Measurements from ENCODE around the gene TPD52L1. TPM values are rescaled to one million over a fixed set of nuclear protein-coding genes. Genes with fewer than 3 reads are reported as not detected.

TPD52L1 gene
- polyA plus RNA-seq, 1 donor from 2014 or later, result not detected

DNA sequence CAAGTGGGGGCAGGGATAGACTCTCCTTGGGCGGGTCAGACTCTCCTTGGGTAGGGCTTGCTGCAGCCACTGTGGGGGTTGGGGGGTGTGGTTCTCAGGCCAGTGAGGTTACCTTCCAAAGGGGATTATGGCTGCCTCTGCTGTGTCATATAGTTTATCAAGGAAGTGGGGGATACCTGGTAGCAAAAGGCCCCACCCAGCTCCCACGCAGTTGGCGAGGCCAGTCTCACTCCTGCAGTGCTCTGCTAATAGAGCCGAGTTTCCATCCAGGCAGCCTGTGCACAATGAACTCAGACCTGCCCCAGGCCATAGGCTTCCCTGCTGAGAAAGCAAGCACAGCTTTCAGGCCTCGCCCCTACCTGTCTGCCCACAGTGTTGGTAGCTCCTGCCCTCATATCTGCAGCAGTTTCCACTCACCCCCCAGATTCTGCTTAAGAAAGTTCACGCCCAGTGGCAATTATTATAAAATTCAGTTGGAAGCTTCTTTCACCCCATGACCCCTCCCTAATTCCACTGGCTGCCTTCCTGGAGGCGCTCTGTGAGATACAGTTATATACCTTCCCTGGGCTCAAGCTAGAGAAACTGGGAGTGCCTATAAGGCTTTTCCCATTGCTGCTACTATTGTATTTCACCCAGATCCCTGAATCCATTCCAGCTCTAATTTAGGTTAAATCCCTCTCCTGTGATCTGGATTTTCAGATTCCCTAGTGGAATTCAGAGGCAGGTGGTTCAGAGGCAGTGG is 92.1 kb downstream of the TPD52L1 start:
- Mint-ChIP-seq H3K4me1 (no peaks in the 10 kb centered on the region), H3K27me3 (peaks cover 8% of the 10 kb centered on the region), H3K4me3 (peak overlapping the region in 1 of 4 donors; percentile 50), H3K27ac (no peak overlapping the region), H3K36me3 (peaks cover 1% of the 10 kb centered on the region), H3K9me3 (peaks cover 19 to 23% (median 19%) of the 10 kb centered on the region in 3 donors)

DNA sequence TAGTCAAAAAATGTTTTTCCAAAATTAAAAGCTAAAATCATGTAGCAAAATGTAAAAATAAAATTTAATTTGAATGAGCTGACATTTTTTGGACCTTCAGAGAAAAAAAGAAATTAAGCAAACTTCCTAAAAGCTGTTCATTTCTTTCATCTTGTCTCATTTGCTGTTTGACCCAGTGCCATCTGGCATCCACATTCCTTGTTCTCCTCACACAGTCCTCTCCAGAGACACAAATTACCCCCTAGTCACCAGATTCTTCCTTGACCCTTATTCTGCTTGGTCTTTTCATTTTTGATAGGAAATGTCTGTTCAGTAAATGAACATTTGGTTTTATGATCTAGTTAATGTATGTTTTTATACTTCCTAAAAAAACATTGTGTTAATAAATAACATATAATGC is 93.0 kb downstream of the TPD52L1 start:
- Mint-ChIP-seq H3K4me3 (no peak overlapping the region), H3K9me3 (peaks cover 11 to 14% (median 12%) of the 10 kb centered on the region in 3 donors), H3K27ac (no peak overlapping the region), H3K4me1 (no peaks in the 10 kb centered on the region), H3K27me3 (peaks cover 8% of the 10 kb centered on the region), H3K36me3 (no peaks in the 10 kb centered on the region)

GRCh38 chr6:125248136-125248535 is 94.6 kb downstream of the TPD52L1 start:
- no peaks in the 10 kb centered on the region for H3K4me1 Mint-ChIP-seq
- peaks cover 8% of the 10 kb centered on the region for H3K27me3 Mint-ChIP-seq
- peaks cover under 1 to 2% (median under 1%) of the 10 kb centered on the region in 3 donors for H3K9me3 Mint-ChIP-seq
- H3K4me3 Mint-ChIP-seq, result no peak overlapping the region
- H3K27ac Mint-ChIP-seq, result no peak overlapping the region
- no peaks in the 10 kb centered on the region for H3K36me3 Mint-ChIP-seq

- no peaks in the 10 kb centered on the region for H3K4me1 Mint-ChIP-seq
- H3K27ac Mint-ChIP-seq, result no peak overlapping the region
- no peaks in the 10 kb centered on the region for H3K36me3 Mint-ChIP-seq
- no peaks in the 10 kb centered on the region for H3K9me3 Mint-ChIP-seq
- H3K4me3 Mint-ChIP-seq, result no peak overlapping the region
- peaks cover 6% of the 10 kb centered on the region for H3K27me3 Mint-ChIP-seq
Measured at GRCh38 chr6:125250511-125250910, 96.9 kb downstream of the TPD52L1 start.

- Mint-ChIP-seq H3K27ac (no peak overlapping the region), H3K4me3 (no peak overlapping the region), H3K36me3 (no peaks in the 10 kb centered on the region), H3K27me3 (peaks cover 6% of the 10 kb centered on the region), H3K4me1 (no peaks in the 10 kb centered on the region), H3K9me3 (no peaks in the 10 kb centered on the region)
Measured at GRCh38 chr6:125251516-125252220, 98.1 kb downstream of the TPD52L1 start.

DNA sequence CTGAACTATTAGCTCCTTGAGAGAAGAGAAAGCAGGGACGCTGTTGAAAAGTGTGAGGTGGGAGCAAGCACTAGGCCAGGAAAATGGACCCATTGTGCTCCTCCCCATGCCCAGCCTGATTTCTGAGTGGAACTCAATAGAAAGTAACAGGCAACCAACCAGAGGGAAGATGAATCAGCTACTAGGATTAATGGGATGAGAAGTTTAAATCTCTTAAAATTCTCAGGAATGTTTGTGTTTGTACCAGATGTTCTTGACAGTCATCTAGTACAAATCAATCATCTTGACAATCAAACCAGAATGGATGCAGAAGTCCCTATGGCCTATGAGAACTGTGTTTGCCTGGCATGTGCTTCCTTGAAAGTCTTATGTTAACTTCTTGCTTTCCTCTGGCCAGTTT is 99.3 kb downstream of the TPD52L1 start:
- no peaks in the 10 kb centered on the region for H3K9me3 Mint-ChIP-seq
- H3K4me1 Mint-ChIP-seq, result no peaks in the 10 kb centered on the region
- no peak overlapping the region for H3K4me3 Mint-ChIP-seq
- no peak overlapping the region for H3K27ac Mint-ChIP-seq
- H3K27me3 Mint-ChIP-seq, result peaks cover 3% of the 10 kb centered on the region
- no peaks in the 10 kb centered on the region for H3K36me3 Mint-ChIP-seq

DNA sequence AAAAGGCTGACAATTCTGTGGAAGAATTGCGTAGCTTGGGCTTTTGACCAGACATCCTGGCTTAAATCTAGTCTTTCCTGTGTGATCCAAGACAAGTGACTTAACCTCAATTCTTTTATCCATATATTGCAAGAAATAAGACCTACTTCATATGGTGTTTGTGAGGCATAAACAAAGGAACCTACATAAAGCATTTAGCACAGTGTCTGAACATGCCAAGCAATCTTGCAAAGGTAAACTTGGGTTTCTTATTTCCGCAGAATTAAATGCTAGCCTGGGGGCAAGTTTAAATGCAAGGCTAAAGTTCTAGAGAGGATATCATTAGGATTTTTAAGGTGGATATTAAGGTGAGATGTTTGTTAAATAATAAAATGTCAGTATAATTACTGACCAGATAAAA is 100.3 kb downstream of the TPD52L1 start:
- no peak overlapping the region for H3K27ac Mint-ChIP-seq
- no peaks in the 10 kb centered on the region for H3K36me3 Mint-ChIP-seq
- no peaks in the 10 kb centered on the region for H3K9me3 Mint-ChIP-seq
- H3K4me3 Mint-ChIP-seq, result no peak overlapping the region
- no peaks in the 10 kb centered on the region for H3K27me3 Mint-ChIP-seq
- peaks cover 0 to 2% (median 0%) of the 10 kb centered on the region in 3 donors for H3K4me1 Mint-ChIP-seq

DNA sequence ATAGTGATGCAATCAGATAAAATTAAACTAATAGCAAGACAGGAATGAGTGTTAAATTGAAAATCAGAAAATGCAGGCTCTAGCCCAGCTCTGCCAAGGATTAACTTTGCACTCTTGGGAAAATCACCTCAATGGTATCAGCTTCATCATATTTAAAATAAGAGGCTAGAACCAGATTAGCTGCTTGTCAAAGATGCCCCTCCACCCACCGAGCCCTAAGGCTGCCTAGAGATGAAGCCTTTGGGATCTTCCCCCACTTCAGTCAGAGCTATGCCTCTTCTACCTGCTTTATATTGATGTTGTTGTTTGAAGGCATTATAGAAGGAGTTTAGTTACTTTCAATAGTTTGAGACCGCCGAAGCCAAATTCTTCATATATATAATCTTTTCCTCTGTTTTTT is 100.7 kb downstream of the TPD52L1 start:
- Mint-ChIP-seq H3K9me3 (no peaks in the 10 kb centered on the region), H3K4me3 (no peak overlapping the region), H3K27ac (no peak overlapping the region), H3K36me3 (no peaks in the 10 kb centered on the region), H3K4me1 (peaks cover 0 to 2% (median 0%) of the 10 kb centered on the region in 3 donors), H3K27me3 (no peaks in the 10 kb centered on the region)

DNA sequence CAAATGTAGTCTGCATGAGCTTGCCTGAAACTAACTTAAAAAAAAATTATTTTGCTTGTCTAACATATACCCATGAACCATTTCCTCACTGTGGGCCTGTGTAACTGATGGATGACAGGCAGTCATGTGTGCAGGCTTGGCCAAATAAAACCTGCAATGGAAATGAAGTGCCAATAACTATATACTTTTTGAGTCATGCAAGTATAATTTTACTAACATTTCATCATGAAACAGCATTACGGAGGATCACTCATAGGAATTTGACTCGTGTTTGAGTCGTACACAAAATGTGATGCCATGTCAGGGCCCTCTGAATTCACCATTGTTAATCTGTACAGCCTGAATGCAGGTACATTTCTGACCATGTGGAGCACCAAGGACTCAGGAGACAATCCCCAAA is 101.6 kb downstream of the TPD52L1 start:
- Mint-ChIP-seq H3K27ac (no peak overlapping the region), H3K4me3 (no peak overlapping the region), H3K36me3 (no peaks in the 10 kb centered on the region), H3K9me3 (no peaks in the 10 kb centered on the region), H3K27me3 (no peaks in the 10 kb centered on the region), H3K4me1 (peaks cover 0 to 2% (median 0%) of the 10 kb centered on the region in 3 donors)

DNA sequence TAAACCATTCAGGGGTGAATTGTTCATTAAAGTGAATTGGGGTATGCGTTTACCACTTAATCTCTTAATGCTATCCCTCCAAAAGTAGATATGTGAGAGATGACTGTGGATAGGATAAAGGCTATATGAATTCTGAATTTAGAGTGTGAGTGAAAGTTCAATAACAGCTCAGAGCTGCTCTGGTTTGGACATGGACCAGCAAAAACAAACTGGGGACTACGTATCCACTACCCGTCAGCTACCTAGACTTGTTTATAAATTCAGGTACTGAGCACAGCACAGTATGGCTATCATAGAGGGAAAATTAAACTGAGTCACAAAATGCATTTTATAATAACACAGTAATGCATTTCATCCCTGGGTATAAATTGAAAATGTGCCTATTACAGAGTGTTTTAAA is 103.8 kb downstream of the TPD52L1 start:
- H3K27me3 Mint-ChIP-seq, result no peaks in the 10 kb centered on the region
- H3K9me3 Mint-ChIP-seq, result peaks cover 0 to 4% (median 0%) of the 10 kb centered on the region in 3 donors
- H3K4me3 Mint-ChIP-seq, result no peak overlapping the region
- no peaks in the 10 kb centered on the region for H3K36me3 Mint-ChIP-seq
- H3K27ac Mint-ChIP-seq, result no peak overlapping the region
- H3K4me1 Mint-ChIP-seq, result peaks cover 0 to 2% (median 0%) of the 10 kb centered on the region in 3 donors

DNA sequence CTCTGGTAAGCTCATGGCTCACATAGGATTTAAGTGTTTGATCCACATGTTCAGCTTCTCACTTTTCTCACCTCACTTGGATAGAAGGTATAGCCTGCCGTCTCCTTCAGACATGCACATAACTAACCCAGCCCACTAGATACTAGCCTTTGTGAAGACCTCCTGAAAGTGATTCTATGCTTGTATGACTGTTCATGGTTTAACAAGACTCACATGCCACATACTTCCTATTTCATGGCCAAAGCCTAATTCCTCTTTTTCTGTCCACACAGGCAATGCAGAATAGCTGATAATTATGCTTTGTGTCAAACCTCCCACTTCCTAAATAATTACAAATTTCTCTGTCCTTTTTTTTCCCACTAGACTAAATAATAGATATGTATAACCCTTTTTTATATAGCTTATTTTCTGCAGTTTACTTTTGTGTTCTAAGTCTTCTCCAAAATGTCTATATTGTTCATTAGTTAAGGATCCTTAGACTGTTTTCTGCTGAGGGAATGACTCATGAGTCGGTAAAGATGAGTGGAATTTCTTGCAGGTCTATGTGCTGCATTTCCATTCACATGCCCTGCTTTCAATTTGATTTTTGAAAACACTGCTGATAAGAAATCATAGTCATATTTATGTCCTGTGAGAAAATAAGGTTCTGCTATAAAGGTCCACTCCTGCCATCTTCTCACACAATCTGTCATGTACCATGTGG is 105.2 kb downstream of the TPD52L1 start:
- H3K4me1 Mint-ChIP-seq, result peaks cover 0 to 2% (median 0%) of the 10 kb centered on the region in 3 donors
- H3K4me3 Mint-ChIP-seq, result no peak overlapping the region
- H3K9me3 Mint-ChIP-seq, result peaks cover 0 to 4% (median 0%) of the 10 kb centered on the region in 3 donors
- H3K36me3 Mint-ChIP-seq, result no peaks in the 10 kb centered on the region
- H3K27me3 Mint-ChIP-seq, result no peaks in the 10 kb centered on the region
- no peak overlapping the region for H3K27ac Mint-ChIP-seq

GRCh38 chr6:125259354-125259736 is 105.8 kb downstream of the TPD52L1 start:
- Mint-ChIP-seq H3K27me3 (no peaks in the 10 kb centered on the region), H3K4me3 (no peak overlapping the region), H3K36me3 (no peaks in the 10 kb centered on the region), H3K9me3 (peaks cover 0 to 4% (median 0%) of the 10 kb centered on the region in 3 donors), H3K4me1 (peaks cover 0 to 2% (median 0%) of the 10 kb centered on the region in 3 donors), H3K27ac (no peak overlapping the region)

DNA sequence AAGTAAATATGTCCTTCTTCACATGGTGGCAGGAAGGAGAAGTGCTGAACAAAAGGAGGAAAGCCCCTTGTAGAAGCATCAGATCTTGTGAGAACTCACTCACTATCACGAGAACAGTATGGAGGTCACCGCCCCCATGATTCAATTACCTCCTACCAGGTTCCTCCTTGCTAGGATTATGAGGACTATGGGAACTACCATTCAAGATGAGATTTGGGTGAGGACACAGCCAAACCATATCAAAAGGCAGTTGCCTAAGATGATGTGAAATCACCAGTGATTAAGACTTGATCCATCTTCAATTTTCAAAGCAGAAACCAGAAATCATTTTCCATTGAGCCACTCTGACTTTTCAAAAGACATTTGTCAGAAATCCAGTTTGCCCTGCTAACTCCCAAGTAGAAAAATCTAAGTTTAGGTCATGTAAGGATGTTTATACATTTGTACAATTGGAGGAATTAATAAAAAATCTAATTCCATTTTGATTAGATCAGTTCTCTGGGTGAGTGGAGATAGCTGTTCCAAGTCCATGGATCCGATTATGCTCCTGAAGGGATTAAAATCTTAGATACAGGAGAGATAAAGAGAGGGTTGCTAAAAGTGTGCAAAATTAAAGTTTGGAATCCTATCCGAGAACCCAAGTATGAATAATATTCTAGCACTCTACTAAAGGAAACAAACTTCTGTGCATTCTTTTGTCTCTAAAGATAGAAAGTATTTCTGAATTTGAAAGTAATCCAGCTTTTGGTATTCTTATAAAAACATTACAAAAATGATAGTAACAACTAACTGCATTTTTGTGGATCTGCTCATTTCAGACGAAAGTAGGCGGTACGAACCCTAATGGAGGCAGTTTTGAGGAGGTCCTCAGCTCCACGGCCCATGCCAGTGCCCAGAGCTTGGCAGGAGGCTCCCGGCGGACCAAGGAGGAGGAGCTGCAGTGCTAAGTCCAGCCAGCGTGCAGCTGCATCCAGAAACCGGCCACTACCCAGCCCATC is 108.7 kb downstream of the TPD52L1 start:
- no peaks in the 10 kb centered on the region for H3K36me3 Mint-ChIP-seq
- H3K9me3 Mint-ChIP-seq, result peaks cover 0 to 4% (median 0%) of the 10 kb centered on the region in 3 donors
- H3K27ac Mint-ChIP-seq, result no peak overlapping the region
- H3K27me3 Mint-ChIP-seq, result no peaks in the 10 kb centered on the region
- peaks cover 0 to 2% (median 0%) of the 10 kb centered on the region in 3 donors for H3K4me1 Mint-ChIP-seq
- H3K4me3 Mint-ChIP-seq, result no peak overlapping the region

DNA sequence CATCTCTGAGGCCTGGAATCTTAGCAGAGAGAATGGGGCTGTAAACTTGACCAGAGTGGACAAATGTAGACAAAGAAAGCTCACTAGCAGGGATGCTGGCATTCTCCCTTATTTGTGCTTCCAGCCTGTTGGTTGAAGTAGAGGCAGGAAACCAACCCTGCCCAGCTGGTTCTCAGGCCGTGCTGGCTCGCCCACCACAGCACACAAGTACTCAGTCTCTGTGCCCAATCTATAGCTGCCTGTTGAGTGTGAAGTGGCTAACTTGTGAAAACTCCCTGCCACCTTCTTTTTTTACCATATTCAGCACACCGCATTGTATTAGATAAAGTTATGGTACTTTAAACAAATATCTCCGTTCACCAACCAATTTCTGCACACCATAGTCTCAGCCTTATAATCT is 110.9 kb downstream of the TPD52L1 start:
- no peaks in the 10 kb centered on the region for H3K4me1 Mint-ChIP-seq
- H3K36me3 Mint-ChIP-seq, result no peaks in the 10 kb centered on the region
- H3K9me3 Mint-ChIP-seq, result peaks cover 0 to 4% (median 0%) of the 10 kb centered on the region in 3 donors
- no peak overlapping the region for H3K27ac Mint-ChIP-seq
- H3K4me3 Mint-ChIP-seq, result no peak overlapping the region
- H3K27me3 Mint-ChIP-seq, result no peaks in the 10 kb centered on the region
